Upper lobe of left lung (tissue), 6 donors: Measurements from ENCODE around the gene SLC35F3. TPM values are rescaled to one million over a fixed set of nuclear protein-coding genes. Genes with fewer than 3 reads are reported as not detected.

Experiments used
- ATAC-seq, 2 donors: fragments of 200-7000 bp; cut with Tn5 transposase; one replicate each; pipeline ENCODE4 v1.9.1; 2022; ENCODE audit warnings: mild to moderate bottlenecking in 2 of 2, moderate library complexity in 2 of 2; ENCODE audit not compliant: low FRiP score in 2 of 2
- DNase-seq, 2 donors: peaks; one replicate each; pipeline ENCODE4 v3.0.0-alpha.2; 2019 to 2020
- H3K27ac ChIP-seq, 4 donors: fragments of 200-600 bp; sonication (generic); one replicate each; pipeline ENCODE4 v1.5.1; 2016 to 2019
- H3K27me3 ChIP-seq, 4 donors: fragments of 200-600 bp; sonication (generic); one replicate each; pipeline ENCODE4 v1.5.1; 2017 to 2019
- H3K36me3 ChIP-seq, 4 donors: fragments of 200-600 bp; sonication (generic); one replicate each; pipeline ENCODE4 v1.5.1; 2016 to 2019
- H3K4me1 ChIP-seq, 4 donors: fragments of 200-600 bp; sonication (generic); one replicate each; pipeline ENCODE4 v1.5.1; 2018 to 2019
- H3K4me3 ChIP-seq, 4 donors: fragments of 200-600 bp; sonication (generic); one replicate each; pipeline ENCODE4 v1.5.1; 2017 to 2019; ENCODE audit warnings: mild to moderate bottlenecking in 2 of 4, moderate library complexity in 1 of 4
- H3K9me3 ChIP-seq, 4 donors: fragments of 200-600 bp; sonication (generic); one replicate each; pipeline ENCODE4 v1.5.1; 2018 to 2019
- EP300 ChIP-seq, 4 donors: sonication (generic); formaldehyde crosslinking; IDR thresholded peaks; one replicate each; pipeline ENCODE4 v1.5.1; 2017; ENCODE audit warnings: antibody characterized with exemption in 4 of 4, control low read depth in 2 of 4
- POLR2A ChIP-seq, 4 donors: fragments of 450-650 bp; IDR thresholded peaks; one replicate each; pipeline ENCODE4 v1.5.1; 2016 to 2017; ENCODE audit warnings: antibody characterized with exemption in 4 of 4, mild to moderate bottlenecking in 2 of 4
- POLR2AphosphoS5 ChIP-seq, 2 donors: sonication (generic); formaldehyde crosslinking; IDR thresholded peaks; one replicate each; pipeline ENCODE4 v1.5.1; 2017; ENCODE audit warnings: antibody characterized with exemption in 2 of 2
- WGBS, 2 donors: methylation state at CpG; one replicate each; pipeline ENCODE4 v1.1.5; 2017 to 2018; 5-methylcytosine and 5-hydroxymethylcytosine counted together
- total RNA-seq, 6 donors: library from RNA; depleted of rRNA in 4 of 6; stranded (reverse); fragments of >200 nt in 4 of 6; gene quantifications; one replicate each; pipeline versions ENCODE4 v1.1.0 to v1.2.1, GENCODE V29; 2016 to 2021
- TF ChIP-seq, protein P1 (sequence below), 6 experiments: fragments of 450-650 bp in 4 of 6; fragments of 200-600 bp in 2 of 6; sonication (generic) in 2 of 6; IDR thresholded peaks; one replicate each; pipeline ENCODE4 v1.5.1; 2016 to 2019; ENCODE audit warnings: antibody characterized with exemption in 6 of 6
- donor health status: DM: no; HTN: no; CAD: no; lungs with moderate emphysema.
- donor health status: DM: no; HTN: yes; CAD: no; lungs with severe emphysema.

Gene SLC35F3
- total RNA-seq, 6 donors from 2014 or later: 0.30 to 1.7 (median 0.40) TPM; not detected in 1

DNA sequence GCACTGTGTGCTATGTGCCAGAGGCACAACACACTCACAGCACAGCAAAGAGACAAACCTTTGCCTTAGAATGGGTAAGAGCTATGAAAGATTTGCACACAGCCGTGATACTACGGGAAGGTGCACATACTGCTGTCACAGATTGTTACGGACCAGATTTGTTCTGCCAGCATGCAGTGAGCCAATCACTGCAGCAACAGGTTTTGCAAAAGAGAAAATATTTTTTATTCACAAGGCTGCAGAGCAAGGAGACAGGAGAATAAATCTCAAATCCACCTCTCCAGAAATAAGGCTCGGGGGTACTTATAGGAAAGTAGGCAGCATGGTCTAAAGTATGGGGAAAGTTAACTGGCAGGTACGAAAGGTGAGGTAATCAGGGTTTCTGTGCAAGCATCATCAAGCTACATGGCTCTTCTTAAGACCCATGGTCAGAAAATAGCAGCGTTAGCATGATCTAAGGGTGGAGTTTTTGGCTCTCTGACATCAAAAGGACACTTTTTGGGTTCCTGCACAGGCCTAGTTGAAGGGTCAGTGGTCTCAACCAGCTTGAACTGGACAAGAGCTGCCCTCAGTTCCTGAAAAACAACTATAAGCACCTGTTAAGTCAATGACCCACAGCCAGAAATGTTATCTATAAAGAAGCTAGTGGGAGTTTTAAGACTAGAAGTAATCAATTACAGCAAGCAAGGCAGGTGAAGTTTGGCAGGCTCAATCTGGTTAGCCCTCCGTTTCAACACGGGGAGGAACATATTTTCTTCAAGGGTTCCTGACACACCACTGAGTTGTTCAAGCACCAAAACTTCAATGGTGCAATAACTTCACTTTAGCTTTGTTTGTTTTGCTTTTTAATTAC, 186.0 kb downstream of the SLC35F3 start:
- peak in 1 of 2 donors; percentile 62 for DNase-seq
- 70 to 83% methylated on average over 8 of the region's 8 CpGs for WGBS, 2 donors

GRCh38 chr1:234091065-234091401, 186.6 kb downstream of the SLC35F3 start:
- no peaks in the 10 kb centered on the region for H3K36me3 ChIP-seq
- 56 to 76% methylated on average over 2 of the region's 2 CpGs for WGBS, 2 donors
- TF ChIP-seq POLR2A (IDR thresholded peaks at IDR 0.05) (no peak), EP300 (IDR thresholded peaks at IDR 0.05) (no peak)
- TF ChIP-seq, protein P1, sequence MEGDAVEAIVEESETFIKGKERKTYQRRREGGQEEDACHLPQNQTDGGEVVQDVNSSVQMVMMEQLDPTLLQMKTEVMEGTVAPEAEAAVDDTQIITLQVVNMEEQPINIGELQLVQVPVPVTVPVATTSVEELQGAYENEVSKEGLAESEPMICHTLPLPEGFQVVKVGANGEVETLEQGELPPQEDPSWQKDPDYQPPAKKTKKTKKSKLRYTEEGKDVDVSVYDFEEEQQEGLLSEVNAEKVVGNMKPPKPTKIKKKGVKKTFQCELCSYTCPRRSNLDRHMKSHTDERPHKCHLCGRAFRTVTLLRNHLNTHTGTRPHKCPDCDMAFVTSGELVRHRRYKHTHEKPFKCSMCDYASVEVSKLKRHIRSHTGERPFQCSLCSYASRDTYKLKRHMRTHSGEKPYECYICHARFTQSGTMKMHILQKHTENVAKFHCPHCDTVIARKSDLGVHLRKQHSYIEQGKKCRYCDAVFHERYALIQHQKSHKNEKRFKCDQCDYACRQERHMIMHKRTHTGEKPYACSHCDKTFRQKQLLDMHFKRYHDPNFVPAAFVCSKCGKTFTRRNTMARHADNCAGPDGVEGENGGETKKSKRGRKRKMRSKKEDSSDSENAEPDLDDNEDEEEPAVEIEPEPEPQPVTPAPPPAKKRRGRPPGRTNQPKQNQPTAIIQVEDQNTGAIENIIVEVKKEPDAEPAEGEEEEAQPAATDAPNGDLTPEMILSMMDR (IDR thresholded peaks at IDR 0.05): no peak
- peaks cover 0 to 10% (median 0%) of the 10 kb centered on the region in 4 donors for H3K4me1 ChIP-seq
- H3K27ac ChIP-seq: peak overlapping the region in 2 of 4 donors; percentile 41 to 61
- H3K4me3 ChIP-seq: no peak overlapping the region
- DNase-seq (no peak), ATAC-seq (no peak)
- no peaks in the 10 kb centered on the region for H3K27me3 ChIP-seq
- H3K9me3 ChIP-seq: peaks cover 0 to 6% (median 2%) of the 10 kb centered on the region in 4 donors

More for the DNA sequence above, 186.0 kb downstream of the SLC35F3 start:
- peaks cover 0 to 10% (median 0%) of the 10 kb centered on the region in 4 donors for H3K4me1 ChIP-seq
- H3K27ac ChIP-seq: peak overlapping the region in 1 of 4 donors; percentile 56
- H3K27me3 ChIP-seq: no peaks in the 10 kb centered on the region
- peak in 1 of 2 donors; percentile 49 for ATAC-seq
- H3K36me3 ChIP-seq: no peaks in the 10 kb centered on the region
- no peak for TF ChIP-seq POLR2AphosphoS5 (IDR thresholded peaks at IDR 0.05)
- peak in 1 of 4 donors; percentile 41 for TF ChIP-seq EP300 (IDR thresholded peaks at IDR 0.05)
- H3K9me3 ChIP-seq: peaks cover 0 to 6% (median 2%) of the 10 kb centered on the region in 4 donors
- no peak overlapping the region for H3K4me3 ChIP-seq

DNA sequence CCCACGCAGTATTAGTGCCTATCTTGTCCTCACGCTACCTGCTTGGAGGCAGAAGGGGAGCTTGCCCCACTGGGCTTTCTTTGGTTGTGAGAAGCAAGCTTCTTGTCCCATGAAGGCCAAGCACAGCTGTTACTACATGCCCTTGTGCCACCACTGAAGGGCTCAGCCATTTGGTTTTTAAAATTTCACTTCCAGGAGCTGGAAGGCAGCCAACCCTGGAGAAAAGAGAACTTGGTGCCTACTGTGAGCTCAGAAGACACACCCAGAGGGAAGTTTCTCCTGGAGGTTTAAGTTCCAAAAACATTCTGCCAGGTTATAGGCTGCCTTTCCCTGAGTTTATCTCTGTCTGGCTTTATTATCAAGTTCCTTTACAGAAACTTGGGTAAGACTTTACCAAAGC, 187.4 kb downstream of the SLC35F3 start:
- Histone ChIP-seq H3K27me3 (no peaks in the 10 kb centered on the region), H3K9me3 (peaks cover 0 to 6% (median 2%) of the 10 kb centered on the region in 4 donors), H3K36me3 (no peaks in the 10 kb centered on the region), H3K4me3 (no peak overlapping the region), H3K4me1 (peaks cover 0 to 10% (median 0%) of the 10 kb centered on the region in 4 donors), H3K27ac (peak overlapping the region in 1 of 4 donors; percentile 61)
- DNase-seq (peak in 1 of 2 donors; percentile 41), ATAC-seq (no peak)
- 91 to 96% methylated on average over 2 of the region's 2 CpGs for WGBS, 2 donors
- TF ChIP-seq, protein P1 (IDR thresholded peaks at IDR 0.05): no peak
- TF ChIP-seq POLR2A (IDR thresholded peaks at IDR 0.05): no peak
- no peak for TF ChIP-seq POLR2AphosphoS5 (IDR thresholded peaks at IDR 0.05)
- TF ChIP-seq EP300 (IDR thresholded peaks at IDR 0.05): no peak

DNA sequence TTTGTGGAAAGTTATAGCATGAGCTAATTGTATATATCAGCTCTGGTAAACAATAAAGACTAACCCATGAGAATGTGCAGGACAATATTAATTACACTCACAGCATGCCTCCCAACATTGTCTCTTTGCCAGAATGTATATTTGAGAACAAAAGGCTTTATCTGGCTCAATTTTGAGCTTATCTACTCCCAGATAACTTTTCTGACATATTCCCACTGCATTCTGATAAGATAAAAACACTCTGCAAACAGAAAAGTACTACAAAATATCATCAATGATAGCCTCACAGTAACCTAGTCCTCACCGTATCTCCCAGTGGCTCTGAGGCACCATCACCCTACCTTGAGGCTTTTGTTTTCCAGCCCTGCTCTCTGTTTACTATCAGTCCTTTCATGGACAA, 188.6 kb downstream of the SLC35F3 start:
- Histone ChIP-seq H3K27ac (no peak overlapping the region), H3K9me3 (peaks cover 0 to 6% (median 2%) of the 10 kb centered on the region in 4 donors), H3K27me3 (no peaks in the 10 kb centered on the region), H3K36me3 (no peaks in the 10 kb centered on the region), H3K4me3 (no peak overlapping the region), H3K4me1 (peaks cover 0 to 10% (median 0%) of the 10 kb centered on the region in 4 donors)
- DNase-seq: no peak
- no peak for ATAC-seq
- WGBS, 2 donors: 54 to 69% methylated on average over 1 of the region's 1 CpG
- TF ChIP-seq EP300 (IDR thresholded peaks at IDR 0.05) (no peak), POLR2A (IDR thresholded peaks at IDR 0.05) (no peak), POLR2AphosphoS5 (IDR thresholded peaks at IDR 0.05) (no peak)
- TF ChIP-seq, protein P1 (IDR thresholded peaks at IDR 0.05): no peak

GRCh38 chr1:234093741-234094140, 189.3 kb downstream of the SLC35F3 start:
- H3K4me1 ChIP-seq: peaks cover 0 to 10% (median 0%) of the 10 kb centered on the region in 4 donors
- ATAC-seq: peak; percentile 32 to 67
- H3K4me3 ChIP-seq: no peak overlapping the region
- TF ChIP-seq POLR2AphosphoS5 (IDR thresholded peaks at IDR 0.05) (no peak), EP300 (IDR thresholded peaks at IDR 0.05) (no peak), POLR2A (IDR thresholded peaks at IDR 0.05) (no peak)
- TF ChIP-seq, protein P1 (IDR thresholded peaks at IDR 0.05): no peak
- H3K9me3 ChIP-seq: peaks cover 0 to 6% (median 2%) of the 10 kb centered on the region in 4 donors
- 31 to 48% methylated on average over 4 to 5 of the region's 5 CpGs for WGBS, 2 donors
- H3K27ac ChIP-seq: no peak overlapping the region
- peak in 1 of 2 donors; percentile 42 for DNase-seq
- H3K36me3 ChIP-seq: no peaks in the 10 kb centered on the region
- no peaks in the 10 kb centered on the region for H3K27me3 ChIP-seq
